ENCODE data around the gene MARCHF10.
A peak's percentile ranks its signal among the peaks of the same experiment; 100 is the strongest.

Gene MARCHF10

GRCh38 chr17:62658136-62658920 lies 149.8 kb downstream of the MARCHF10 start:
- no peak for DNase-seq (ENCODE audit: low read depth)

DNA sequence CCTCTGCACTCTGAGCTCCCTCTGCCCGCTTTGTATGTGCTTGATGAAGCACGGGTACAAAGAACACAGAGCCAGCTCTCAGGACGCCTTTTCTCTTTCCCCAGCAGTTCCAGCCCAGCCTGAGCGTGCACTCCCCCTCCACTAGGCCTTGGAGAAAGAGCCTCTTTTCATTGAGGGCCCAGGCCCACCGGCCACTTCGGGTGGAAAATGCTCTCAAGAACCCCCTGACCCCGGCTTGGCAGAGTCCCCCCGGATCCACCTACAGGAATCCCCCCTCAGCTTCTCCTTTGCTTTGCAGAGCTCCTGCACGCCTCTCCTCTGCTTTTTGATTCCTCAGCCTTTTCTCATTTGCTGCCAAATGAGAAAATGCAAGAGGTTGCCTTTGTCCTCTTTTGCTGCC lies 150.4 kb downstream of the MARCHF10 start:
- DNase-seq (ENCODE audit: low read depth): no peak

DNA sequence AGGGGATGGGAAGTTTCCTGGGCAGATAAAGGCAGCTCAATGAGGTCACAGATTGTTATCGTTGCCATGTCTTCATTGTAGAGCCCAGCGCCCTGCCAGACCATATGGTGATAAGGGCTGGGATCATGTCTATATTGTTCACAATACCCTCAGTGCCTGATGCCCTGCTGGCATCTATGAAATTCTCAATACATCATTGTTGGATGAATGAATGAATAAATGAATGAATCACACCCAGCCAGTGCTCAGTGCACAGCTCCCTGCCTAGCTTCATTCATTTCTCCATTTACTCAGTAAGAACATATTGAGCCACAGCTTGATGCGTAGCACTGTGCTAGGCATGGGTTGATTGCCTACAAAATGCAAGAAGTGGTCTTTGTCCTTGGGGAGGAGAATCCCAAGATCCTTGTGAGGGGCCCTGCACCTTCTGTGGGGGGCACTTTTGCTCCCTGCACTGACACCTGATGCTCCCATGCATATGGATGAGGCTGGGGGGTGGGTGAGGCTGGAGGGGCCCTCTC lies 150.9 kb downstream of the MARCHF10 start:
- DNase-seq (ENCODE audit: low read depth): no peak

- no peak for DNase-seq (ENCODE audit: low read depth)
Observed at GRCh38 chr17:62656446-62656845, 151.7 kb downstream of the MARCHF10 start.

DNA sequence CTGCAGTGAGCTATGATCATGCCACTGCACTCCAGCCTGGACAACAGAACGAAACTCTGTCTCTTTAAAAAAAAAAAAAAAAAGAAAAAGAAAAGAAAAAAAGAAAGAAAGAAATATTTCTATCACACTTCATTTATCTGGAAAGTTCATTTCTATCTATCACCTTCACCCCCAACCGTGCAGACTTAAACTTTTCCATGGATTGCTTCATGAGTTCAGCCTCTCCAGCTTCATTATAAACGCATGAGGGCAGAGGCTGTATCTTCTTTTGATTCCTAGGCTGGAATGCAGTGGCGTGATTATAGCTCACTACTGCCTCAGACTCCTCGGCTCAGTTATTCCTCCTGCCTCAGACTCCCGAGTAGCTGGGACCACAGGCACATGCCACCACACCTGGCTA lies 152.5 kb downstream of the MARCHF10 start:
- no peak for DNase-seq (ENCODE audit: low read depth)

DNA sequence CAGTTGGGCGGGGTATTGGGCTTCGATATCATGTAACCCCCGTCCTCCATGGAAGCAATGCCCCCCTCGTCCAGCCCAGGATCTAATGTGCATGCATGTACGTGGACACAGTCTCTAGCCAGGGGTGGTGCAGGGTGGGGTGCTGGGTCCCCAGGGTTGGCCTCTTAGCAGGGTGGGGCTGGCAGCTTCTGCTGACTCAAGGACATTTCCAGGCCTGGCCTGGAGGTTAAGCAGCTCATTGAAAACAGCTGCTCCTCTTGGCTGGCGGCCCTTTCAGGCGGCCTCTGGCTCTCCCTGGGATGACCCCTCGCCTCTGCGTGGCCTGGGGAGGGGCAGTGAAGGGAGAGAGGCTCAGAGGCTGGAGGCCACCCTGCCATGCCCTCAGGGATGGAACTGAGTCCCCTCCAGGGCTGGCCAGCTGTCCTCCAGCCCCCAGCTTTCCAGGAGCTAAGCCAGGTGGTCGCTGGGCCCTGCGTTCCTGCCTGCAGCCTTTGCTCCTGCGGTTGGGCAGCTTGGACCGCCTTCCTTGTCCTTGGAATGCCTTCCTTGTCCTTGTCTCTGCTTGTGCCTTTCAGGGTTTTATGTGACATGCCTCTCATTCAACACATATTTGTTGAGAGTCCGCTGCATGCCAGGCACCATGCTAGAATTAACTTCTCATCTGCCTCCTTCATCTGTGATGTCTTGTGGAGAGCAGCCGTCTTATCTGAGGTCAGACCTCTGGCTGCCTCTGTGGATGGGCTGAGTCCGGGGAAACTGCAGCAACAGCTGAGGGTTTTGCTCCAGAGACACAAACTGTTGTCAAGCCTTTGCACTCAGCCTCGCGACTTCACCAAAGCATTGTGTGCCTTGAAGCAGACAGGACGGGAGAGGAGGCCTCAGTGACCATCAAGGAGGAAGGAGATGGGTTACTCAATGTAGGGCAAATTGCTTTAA lies 154.0 kb downstream of the MARCHF10 start:
- DNase-seq (ENCODE audit: low read depth): peak; percentile 60

GRCh38 chr17:62653002-62653825 lies 154.9 kb downstream of the MARCHF10 start:
- no peak for DNase-seq (ENCODE audit: low read depth)

GRCh38 chr17:62652251-62653001 lies 155.7 kb downstream of the MARCHF10 start:
- DNase-seq (ENCODE audit: low read depth): no peak

Data from amniotic epithelial cell (primary cell).